Islet precursor cell (in vitro differentiated cells): Measurements from ENCODE around the gene TRPM2.

ENCODE experiments used
- DNase-seq: peaks from one replicate; pipeline ENCODE4 v3.0.0-alpha.2; 2018

TRPM2 gene

DNA sequence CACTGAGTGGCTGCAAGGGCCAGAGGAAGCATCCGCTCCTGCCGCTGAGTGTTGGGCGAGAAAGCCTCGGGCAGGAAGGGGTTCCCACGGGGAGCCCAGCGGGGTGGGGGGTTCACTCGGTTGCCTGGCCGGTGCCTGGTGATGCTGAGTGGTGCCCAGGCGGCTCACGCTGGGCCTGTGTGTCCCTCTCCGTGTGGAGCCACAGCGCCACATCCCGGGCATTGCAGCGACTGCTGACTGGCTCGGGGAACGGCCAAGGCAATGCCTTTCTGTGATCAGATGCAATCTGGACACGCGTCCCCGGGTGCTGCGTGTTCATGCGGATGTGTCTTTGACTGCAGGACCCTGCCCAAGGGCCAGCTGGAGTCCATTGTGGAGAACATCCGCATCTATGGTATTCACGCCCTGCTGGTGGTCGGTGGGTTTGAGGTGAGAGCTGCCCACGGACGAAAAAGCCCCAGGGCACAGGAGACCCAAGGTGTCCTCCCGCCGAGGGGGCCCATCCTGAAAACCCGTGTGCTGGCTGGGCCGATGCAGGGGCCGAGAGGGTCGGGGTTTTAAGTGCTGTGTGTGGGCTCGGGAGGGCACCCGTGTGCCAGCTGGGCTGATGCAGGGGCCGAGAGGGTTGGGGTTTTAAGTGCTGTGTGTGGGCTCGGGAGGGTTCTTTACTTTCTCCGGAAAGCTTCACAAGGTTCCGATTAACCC lies 30.6 kb upstream of the TRPM2 start:
- DNase-seq = no peak

DNA sequence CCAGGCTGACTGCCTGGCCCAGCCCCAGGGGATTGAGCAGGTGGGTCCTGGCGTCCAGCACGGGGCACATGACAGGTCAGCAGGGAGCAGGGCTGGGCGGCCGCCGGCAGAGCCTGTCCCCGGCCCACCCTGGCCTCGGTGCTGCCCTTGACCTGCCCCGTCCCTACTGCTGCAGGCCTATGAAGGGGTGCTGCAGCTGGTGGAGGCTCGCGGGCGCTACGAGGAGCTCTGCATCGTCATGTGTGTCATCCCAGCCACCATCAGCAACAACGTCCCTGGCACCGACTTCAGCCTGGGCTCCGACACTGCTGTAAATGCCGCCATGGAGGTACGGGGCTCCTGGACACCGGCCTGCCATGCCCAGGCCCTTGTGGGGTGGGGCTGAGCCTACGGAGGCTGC lies 29.8 kb upstream of the TRPM2 start:
- no peak for DNase-seq

DNA sequence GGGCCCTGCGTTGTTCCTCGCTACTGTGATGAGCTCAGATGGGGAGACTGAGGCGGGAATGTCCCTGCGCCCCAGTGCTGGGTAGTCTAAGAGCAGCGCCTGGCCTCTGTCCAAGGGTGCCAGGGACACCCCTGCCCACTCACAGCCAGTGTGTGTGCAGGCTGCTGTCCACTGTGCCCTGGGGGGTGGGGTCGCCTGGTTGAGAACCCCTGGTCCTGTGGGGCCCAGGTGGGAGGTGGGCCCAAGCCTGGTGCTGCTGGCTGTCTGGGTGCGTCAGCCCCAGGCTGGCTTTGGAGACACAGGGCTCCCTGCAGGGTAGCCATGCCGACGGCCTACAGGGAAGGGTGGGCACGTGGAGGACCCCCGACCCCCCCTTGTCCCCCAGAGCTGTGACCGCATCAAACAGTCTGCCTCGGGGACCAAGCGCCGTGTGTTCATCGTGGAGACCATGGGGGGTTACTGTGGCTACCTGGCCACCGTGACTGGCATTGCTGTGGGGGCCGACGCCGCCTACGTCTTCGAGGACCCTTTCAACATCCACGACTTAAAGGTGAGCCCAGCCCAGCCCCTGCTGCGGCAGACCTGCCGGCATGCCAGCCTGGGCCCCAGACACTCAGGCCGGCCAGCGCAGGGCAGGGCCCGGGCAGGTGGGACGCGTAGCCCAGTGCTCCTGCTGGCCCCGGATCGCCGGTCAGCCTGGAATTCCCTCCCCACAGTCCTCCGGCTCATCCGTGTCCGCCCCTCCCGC lies 29.1 kb upstream of the TRPM2 start:
- DNase-seq = no peak

DNA sequence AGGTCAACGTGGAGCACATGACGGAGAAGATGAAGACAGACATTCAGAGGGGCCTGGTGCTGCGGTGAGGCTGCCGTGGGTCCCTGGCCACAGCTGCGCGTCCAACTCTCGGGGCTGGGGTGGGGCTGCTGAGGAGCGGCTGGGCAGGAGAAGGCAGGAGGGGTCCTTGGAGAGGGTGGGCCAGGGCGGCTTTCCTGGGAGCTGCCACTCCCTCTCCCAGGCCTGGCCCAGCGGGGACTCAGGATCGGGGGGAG lies 28.6 kb upstream of the TRPM2 start:
- no peak for DNase-seq

DNA sequence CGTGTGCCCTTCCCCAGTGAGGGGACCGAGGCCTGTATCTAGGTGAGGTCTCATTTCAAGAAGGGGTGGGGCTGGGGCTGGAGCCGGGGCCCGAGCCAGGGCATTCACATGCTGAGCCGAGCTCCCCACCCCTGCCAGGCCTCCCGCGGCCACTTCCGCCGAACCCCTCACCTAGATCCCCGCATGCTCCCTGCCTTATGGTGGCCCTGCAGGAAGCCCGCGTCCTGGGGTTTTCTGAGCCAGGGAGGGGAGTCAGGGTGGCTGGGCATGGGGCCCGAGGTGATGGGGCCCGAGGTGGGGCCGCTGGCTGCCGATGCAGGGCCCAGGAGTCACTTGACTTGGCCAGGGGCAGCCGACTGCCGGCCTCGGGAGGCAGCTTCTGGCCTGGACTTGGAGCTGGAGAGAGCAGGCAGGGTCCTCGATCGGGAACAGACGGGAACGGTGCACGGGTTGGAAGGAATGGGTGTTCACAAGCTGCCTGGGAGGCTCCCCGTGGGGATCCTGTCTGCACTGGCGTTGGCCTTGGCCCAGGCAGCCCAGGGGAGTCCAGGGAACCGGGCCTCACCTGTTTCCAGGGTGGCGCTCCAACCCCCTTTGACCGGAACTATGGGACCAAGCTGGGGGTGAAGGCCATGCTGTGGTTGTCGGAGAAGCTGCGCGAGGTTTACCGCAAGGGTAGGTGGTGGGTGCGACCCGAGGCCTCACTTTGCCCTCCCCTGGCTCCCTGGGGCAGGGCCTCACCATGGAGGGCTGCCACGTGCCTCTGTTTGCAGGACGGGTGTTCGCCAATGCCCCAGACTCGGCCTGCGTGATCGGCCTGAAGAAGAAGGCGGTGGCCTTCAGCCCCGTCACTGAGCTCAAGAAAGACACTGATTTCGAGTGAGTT lies 27.8 kb upstream of the TRPM2 start:
- DNase-seq = no peak

DNA sequence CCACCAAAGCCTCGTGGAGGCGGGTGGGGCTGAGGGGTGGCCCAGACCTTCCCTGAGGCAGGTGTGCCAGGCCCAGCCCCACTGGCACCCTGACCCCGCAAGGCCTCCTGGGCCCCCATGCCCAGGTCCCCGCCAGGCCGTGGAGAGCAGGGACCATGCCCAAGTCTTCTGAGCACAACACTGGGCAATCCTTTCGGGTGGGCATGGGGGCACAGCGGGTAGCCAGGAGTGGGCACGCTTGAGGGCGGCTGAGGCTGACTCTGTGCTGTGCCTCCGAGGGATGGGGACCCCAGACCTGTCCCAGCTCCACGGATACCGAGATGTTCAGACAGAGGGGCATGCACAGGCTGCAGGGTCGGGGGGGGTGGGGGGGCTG lies 27.2 kb upstream of the TRPM2 start:
- no peak for DNase-seq

DNA sequence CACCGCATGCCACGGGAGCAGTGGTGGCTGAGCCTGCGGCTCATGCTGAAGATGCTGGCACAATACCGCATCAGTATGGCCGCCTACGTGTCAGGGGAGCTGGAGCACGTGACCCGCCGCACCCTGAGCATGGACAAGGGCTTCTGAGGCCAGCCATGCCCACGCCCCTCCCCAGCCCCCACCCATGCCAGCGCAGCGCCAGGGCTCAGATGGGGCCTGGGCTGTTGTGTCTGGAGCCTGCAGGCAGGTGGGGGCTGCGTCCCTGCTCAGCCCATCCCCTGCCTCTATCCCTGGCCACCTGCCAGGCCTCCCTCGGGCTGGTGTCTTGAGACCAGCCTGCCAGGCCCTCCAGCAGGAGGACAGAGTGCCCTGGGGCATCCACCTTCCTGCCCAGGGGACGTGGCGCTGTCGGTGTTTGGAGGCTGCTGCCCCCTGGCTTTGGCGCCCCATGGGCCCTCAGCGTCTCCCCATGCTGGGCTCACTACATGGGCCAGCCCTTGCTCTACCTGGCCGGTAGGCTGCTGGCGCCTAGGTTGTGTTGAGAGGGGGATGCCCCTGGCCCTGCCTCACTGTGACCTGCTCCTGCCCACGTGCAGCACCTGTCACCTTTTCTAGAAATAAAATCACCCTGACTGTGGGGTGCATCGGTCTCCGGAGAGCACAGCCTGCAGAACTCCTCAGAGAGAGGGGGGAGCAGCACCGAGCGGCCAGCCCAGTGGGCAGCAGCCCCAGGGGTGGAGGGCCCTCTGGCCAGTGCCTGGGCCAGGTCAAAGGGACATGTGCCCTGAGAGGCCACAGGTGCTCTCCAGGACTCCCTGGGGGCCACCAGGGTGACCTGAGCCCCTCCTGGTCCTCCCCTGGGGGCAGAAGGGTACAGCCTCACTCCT lies 26.5 kb upstream of the TRPM2 start:
- no peak for DNase-seq

DNA sequence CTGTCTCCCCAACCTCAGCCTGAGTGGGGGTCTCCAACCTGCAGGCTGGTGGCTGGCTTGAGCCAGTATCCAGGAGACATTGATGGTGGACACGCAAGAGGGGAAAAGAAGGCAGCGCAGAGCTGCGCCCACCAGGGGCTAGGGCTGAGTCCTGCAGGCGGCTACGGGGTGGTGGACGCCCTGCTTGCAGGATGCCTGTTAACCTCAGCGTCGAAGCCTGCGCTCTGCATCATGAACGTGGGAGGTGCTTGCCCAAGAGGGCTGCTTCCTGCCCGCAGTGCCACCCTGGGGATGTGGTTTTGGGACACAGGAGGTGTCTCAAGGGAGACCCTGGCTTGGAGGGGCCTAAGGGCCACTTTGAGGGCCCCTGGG lies 25.8 kb upstream of the TRPM2 start:
- DNase-seq = no peak

DNA sequence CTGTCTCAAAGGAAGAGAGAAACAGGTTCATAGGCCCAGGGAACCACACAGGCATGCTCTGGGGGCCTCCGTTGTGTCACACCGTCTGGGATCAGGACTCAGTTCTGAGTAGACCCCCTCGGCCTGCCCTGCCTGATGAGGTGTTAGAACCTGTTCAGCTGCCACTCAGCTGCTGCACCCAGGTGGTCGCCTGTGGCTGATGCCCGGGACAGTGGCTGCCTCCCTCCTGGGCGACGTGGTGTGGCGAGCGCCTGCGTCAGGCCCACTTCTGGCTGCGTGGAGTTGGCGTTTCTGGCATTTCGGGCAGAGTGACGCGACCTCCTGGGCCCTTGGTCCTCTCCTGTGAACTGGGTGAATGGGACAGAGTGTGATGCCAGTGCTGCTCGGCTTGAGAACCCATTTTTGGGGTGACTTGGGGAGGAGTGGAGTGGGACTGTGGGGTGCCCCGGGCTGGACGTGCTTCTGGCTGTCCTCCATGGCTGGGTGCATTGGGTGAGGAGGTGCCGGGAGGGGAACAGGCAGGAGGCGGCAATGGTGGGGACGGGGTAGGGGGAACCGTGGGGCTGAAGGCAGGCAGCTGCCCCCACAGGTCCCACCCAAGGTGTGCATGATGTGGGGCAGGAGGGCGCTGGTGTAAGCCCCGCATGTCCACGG lies 25.1 kb upstream of the TRPM2 start:
- no peak for DNase-seq

DNA sequence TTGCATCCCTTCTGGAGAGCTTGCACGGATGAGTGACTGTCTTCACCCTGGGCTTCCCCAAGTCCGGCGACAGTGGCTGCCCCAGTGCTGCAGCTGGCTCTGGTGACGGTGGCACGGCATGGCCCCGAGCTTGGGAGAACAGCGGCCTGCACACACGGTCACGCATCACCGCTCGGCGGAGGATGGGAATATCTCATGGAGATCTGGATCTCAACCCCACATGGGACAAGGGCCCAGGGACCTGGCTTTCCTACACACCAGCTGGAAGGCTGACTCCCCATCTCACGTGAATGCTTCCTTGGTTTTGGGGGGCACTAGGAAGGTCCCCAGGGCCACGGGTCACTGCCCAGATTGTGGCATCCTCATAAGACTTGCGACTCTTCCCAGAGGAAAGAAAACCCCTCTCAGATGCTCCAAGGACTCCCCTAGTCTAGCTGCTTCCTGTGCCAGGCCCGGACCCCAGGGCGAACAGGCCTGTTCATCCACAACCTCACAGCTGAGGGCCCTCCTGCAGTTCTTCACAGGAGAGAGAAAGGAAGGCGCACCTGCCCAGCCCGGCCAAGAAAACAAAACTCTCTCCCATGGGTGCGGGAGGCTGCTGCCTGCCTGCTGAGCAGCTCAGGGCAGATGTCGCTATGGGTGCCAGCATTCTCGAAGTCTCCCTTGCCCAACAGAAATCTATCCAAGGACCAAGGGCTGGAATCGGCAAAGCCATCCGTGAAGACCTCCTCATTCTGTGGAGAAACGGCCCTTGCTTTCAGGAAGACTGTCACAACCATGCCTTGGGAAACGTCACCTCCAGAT lies 24.1 kb upstream of the TRPM2 start:
- DNase-seq = no peak

DNA sequence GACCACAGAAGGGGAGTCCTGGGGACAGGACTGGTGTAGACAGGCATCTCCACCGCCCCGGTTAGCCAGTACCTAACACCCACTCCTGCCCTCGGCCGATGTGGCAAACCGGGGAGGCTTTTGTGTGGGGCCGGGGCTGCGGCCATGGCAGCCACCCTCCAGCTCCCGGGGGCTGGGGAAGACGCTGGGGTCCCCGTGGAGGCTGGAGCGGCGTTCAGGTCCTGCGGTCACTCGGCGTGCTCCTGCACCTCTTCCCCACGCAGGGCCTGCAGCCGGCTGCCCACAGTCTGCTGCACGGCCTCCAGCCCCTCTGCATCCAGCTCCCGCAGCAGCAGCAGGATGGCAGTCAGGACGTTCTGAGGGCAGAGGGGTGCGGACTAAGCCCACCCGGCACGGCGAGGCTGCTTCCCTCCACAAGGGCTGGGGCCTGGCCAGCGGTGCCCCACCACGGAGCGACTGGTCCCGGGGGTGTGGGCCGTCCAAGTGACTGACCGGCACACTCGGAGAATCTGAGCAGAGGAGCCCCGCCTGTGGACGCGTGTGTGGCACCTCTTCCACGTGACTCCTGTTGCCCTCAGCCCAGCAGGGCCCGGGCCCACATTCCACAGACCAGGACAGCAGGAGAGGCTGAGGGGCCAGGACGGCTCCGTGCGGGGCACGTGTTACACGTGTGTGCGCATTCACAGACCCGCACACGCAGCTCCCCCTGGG lies 23.3 kb upstream of the TRPM2 start:
- DNase-seq = no peak

DNA sequence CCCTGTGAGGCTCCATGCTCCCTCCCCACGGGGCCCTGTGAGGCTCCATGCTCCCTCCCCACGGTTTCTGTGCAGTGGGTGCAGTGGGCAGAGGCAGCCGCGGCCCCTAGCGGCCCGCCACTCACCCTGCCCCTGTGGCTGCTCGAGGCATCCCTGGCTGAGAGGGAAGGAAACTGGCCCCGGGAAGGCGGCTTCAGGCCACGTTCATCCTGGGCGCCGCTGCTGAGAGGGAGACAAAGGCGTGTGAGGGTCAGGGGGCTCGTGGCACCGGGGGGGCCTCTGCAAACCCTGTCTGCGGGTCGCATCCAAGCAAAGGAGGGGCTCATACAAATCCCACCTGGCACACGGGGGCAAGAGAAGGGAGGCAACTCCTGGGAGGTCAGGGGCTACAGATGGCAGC lies 22.7 kb upstream of the TRPM2 start:
- DNase-seq = no peak

DNA sequence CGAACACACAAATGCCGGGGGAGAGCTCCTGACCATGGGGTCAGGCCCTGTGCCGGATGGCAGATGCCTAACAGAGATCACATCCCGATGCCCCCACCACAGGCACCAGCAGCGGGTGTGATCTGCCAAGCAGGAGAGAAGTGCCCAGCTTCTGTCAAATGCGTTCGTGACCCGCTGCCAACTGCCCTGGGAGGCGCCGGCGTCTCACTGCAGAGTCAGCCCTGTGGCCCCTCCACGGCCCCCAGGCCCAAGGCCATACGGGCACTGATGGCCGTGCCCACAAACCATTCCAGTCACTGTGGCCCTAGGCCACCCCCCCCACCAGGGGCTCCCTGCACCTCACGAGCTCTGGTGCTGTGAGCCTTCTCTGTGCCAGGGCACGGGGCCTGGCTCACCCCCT lies 22.2 kb upstream of the TRPM2 start:
- no peak for DNase-seq

DNA sequence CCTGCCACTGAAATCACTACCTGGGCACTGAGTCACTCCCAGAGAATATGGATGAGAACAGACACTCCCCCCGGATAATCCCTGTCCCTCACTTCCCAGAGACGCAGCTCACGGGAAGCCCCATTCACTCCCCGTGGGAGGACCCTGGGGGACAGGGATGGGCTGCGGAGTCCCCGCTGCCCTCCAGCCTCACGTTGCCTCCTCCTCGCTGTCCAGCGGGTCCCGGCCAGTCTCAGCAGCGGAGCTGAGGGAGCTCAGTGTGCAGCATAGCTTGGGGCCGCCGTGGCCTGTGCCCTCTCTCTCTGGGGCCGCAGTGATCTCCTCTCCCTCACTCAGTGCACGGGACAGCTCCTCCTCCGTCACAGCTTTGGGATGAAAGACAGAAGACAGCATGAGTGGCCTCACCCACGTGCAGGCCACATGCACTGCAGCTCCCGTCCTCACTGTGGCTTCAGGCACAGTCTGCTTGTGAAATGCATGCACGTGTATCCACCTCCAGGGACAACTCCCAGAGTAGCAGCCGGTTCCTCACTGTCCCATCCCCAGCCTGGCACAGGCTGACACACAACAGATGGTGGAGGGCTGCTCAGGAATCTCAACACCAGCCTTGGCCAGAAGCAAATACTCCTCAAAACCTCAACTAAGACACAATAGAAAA lies 21.6 kb upstream of the TRPM2 start:
- no peak for DNase-seq

DNA sequence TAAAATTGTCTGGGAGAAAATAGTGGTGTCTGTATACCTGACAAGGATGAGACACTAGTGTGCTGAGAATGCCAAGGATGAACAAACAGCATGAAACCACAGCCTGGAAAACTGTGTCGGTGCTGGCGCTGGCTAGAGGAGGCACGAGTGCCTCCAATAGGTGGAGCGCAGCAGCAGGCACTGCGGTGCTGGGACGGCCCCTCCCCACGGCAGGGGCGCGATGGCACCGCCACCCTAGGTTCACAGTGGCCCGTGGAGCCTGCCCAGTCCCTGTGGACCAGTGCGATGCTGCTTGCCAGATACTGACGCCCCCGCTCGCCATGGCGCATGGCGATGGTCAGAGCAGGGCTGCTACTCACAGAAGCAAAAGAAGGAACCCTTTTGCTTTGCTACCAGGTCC lies 21.0 kb upstream of the TRPM2 start:
- DNase-seq = no peak

DNA sequence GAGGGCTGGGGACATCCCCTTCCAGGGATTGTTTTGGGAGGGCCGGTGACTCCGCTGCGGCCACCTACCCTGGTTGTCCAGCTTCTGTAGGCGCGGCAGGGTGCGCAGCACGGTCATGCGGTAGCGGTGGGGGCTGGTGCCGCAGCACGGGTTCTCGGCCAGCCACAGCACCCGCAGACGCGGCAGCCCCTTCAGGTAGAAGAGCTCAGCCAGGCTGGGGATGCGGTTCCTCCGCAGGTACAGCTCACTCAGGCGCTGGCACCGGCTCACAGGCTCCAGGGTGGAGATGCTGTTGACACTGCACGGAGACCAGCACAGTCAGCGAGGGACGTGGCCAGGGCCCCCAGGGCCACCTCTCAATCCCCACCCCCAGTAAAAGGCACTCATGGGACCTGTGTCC lies 20.5 kb upstream of the TRPM2 start:
- DNase-seq = no peak

DNA sequence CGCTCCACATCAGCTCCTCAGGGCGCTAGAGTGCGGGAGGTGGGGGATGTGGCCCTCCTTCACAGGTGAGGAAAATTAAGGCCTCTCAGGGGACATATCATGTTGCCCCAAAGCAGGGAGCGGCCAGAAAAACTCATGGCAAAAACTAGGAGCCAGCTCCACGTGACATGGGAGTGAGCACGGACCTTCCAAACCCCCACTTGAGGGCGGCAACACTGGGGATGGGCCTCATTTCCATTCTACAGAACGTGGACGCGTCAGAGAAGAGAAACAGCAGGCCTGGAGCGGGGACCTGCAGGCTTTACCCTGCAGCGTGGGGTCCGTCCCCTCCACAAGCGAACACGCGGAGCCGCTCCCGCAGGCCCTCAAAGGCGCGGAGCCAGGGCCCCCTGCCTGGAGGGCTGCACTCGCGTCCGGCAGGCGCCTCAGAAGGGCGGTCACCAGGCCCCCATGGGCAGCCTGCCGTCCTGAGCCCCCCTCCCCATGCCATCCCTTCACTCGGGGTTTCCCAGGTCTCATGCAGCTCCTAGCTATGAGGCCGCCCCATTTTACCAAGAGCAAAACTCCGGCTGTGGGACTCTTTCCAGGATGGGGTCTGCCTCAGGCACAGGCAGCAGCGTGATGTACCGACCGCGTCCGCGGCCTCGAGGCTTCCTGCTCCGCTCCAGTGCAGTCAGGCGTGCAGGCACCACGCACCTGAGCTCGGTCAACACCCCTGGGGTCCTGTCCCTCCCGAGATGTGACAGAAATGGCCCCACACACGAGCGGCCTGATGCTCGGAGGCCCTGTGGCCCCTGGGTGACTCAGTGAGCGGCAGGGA lies 19.7 kb upstream of the TRPM2 start:
- DNase-seq = no peak

DNA sequence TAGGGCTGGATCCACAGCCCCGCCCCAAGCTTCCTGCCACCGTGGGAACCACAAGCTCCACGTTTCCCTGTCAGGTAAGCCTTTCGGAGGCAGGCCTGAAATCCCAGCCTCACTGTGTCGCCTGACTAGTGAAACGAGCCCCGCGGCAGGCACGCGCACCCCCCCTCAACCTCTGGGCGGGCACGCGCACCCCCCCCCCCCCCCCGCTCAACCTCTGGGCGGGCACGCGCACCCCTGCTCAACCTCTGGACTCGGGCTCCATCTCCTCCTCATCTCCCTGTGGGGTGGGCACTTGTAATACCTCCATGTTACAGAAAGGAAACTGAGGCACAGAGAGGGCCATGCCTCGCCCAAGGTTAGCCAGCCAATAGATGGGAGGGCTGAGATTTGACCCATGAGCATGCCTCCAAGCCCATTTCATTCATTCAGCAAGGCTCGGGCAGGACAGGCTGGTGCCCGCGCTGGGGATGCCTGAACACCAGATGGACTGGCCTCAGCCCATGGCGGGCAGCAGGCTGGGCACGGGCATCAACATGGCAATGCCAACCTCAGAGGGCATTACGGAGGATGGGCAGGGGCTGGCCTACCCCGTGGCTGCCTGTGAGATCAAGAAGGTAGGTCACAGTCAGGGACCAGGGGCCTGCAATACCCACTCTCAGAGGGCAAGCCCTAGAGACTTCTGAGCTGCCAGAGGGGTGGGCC lies 18.9 kb upstream of the TRPM2 start:
- no peak for DNase-seq
